ENCODE data around the gene HIPK2.

The HIPK2 gene

GRCh38 chr7:139526578-139527544 lies 250.9 kb downstream of the HIPK2 start:
- no peak for DNase-seq (ENCODE audit: low read depth, low spot score)
- H3K27ac ChIP-seq, result no peak overlapping the region

- no peak overlapping the region for H3K27ac ChIP-seq
- no peak for DNase-seq (ENCODE audit: low read depth, low spot score)
Measured at GRCh38 chr7:139525750-139526149, 252.0 kb downstream of the HIPK2 start.

GRCh38 chr7:139525239-139525638 lies 252.6 kb downstream of the HIPK2 start:
- H3K27ac ChIP-seq, result no peak overlapping the region
- no peak for DNase-seq (ENCODE audit: low read depth, low spot score)

GRCh38 chr7:139523968-139524815 lies 253.6 kb downstream of the HIPK2 start:
- no peak overlapping the region for H3K27ac ChIP-seq
- DNase-seq (ENCODE audit: low read depth, low spot score), result no peak

- no peak within 1 kb of the TSS for H3K27ac ChIP-seq
- DNase-seq (ENCODE audit: low read depth, low spot score), result no peak
Measured at GRCh38 chr7:139523199-139523941, 254.4 kb downstream of the HIPK2 start, which contains the start of gene CLEC2L. Gene CLEC2L, plus strand, starts transcription at chr7:139523685. Its CDS starts 243 bp downstream, at chr7:139523928.

- H3K27ac ChIP-seq, result no peak overlapping the region
- no peak for DNase-seq (ENCODE audit: low read depth, low spot score)
Measured at GRCh38 chr7:139522830-139523198, 255.0 kb downstream of the HIPK2 start.

- H3K27ac ChIP-seq, result no peak overlapping the region
- DNase-seq (ENCODE audit: low read depth, low spot score), result no peak
Measured at GRCh38 chr7:139521439-139521838, 256.4 kb downstream of the HIPK2 start.

GRCh38 chr7:139515266-139515665 lies 262.5 kb downstream of the HIPK2 start:
- no peak for DNase-seq (ENCODE audit: low read depth, low spot score)
- H3K27ac ChIP-seq, result no peak overlapping the region
